GF-D8 (cell line): Measurements from ENCODE around the gene LRRC55.

Experiments used
- DNase-seq: peaks from one replicate; lab custom pipeline; 2025; lab: John Stamatoyannopoulos, UW

LRRC55 gene

GRCh38 chr11:57203359-57203758 is 21.6 kb downstream of the LRRC55 start:
- DNase-seq = no peak

DNA sequence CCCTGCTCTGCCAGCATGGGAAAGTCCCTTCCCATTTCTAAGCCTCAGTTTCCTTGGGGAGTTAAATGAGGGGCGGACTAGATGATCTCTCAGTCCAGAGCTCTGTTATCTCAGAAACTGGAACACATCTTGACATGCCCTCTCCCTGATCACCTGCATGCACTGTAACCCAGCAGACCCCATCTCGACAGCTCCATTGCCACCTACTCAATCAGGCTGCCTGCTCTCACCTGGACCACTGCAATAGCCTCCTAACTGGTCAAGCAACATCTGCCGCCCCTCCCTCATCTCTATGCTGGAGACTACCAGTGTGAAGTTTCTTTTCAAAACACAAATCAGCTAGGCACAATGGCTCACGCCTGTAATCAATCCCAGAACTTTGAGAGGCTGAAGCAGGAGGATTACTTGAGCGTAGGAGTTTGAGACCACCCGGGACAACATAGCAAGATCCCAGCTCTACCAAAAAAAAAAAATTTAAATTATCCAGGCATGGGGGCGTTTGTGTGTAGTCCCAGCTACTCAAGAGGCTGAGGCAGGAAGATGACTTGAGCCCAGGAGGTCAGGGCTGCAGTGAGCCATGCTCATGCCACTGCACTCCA is 22.2 kb downstream of the LRRC55 start:
- no peak for DNase-seq

DNA sequence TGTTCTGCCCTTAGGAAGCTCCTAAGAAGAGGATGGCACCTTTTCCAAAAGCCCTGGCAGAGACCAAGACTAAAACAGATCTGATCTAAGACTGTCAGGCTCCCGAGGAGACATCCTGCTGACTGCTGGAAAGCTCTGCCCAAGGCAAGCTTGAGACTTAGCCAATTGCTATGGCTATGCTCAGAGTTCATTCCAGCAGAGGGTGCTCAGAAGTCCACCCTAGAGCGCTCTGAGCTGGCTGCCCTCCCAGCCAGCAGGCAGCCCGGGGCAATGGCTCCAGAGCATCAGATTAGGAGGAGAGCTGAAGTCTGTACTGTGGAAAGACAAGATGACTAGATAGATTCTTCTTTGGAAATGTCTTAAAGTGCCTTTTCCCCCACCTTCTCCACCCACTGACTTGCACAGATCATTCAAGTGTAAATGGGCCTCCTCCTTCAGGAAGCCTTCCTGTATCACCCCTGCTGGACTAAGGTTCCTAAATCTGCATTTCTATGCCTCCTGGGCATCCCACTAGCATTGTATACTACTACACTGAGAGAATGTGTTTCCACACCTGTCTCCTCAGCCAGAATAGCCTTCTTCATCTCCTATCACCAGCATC is 23.4 kb downstream of the LRRC55 start:
- DNase-seq = no peak

DNA sequence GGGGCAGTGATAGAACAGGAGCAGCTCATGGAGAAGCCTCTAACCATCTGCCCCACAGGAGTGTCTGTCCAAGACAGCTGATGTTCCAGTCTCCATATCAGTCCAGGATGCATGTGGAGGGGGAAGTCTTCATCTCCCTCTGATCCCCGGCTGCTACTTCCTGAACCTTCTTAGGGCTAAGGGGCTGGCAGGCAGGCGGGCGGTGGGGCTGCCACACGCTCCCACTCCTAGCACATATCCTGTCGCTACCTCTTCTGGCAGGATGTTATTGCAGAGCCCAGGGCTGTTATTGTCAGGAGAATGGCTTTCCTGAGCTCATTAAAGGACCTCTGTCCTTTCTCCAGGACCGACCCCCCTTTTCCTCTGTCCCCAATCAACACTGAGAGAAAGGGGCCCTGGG is 25.4 kb downstream of the LRRC55 start:
- no peak for DNase-seq

GRCh38 chr11:57210781-57211180 is 29.0 kb downstream of the LRRC55 start:
- DNase-seq = no peak

GRCh38 chr11:57213342-57214097 is 31.8 kb downstream of the LRRC55 start:
- DNase-seq = no peak

DNA sequence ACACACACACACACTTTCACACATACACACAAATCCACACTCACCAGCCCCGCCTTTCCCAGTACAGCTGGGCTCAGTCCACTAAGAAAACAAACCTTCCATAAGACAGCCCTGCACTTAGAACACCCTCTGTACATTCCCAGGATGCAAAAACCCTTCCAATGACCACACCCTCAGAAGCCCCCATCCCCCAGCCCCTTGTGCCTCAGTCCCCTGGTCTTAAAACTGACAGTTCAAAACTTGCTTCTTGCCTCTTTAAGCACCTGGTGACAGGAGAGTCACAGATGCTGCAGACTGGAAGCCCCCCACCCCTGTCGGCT is 32.3 kb downstream of the LRRC55 start:
- no peak for DNase-seq

GRCh38 chr11:57214494-57214893 is 32.7 kb downstream of the LRRC55 start:
- no peak for DNase-seq

DNA sequence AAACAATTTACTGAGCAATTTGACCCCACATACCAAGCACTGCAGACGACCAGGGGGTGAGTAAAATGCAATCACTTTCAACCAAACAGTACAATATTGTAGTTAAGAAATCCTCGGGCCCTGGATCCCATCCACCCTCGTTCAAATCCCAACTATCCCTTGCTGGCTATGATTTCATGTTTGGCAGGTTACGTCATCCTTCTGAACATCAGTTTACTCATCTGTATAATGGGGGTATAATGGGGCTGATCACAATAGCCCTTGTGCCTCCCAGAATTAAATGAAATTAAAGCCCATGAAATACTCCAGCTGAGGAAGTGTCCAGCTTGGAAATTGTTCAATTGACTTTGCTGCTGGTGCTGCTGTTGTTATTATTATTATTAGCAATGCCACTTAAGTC is 34.7 kb downstream of the LRRC55 start:
- no peak for DNase-seq

DNA sequence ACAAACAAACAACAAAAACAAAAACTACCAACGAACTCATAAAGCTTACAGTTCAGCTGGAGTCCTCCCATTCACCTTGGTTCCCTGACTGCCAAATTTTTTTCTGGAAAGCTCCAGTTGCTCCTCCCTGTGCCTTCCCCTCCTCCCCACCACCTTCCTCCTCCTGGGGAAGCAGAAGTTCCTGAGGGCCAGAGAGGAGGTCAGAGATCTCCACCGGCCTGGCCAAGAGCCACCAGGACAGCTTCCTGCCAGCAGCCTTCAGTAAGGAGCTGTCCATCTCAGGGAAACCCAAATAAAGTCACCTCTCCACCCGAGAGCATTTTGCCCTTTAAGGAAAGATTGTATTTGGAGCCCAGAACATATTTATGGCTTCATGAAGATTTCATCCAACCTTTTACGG is 35.3 kb downstream of the LRRC55 start:
- DNase-seq = no peak

GRCh38 chr11:57219021-57219627 is 37.4 kb downstream of the LRRC55 start:
- DNase-seq = peak; percentile 13

DNA sequence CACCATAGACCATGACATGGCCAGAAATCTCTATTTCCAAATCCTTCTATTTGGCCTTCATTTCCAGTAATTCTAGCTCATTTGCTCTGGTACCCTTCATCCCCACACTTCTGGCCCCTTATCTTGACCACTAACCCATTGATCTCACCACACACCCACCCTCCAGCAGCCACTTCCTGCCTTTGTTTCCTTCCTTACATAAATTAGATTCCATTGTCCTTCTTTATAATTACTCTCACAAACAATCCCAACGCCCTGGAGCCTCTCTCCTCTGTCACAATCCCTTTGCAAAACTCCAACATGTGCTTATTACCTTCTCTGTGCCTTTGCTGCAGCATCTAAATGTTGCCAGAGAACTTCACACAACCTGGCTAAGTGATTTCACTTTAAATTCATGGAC is 40.5 kb downstream of the LRRC55 start:
- DNase-seq = no peak

DNA sequence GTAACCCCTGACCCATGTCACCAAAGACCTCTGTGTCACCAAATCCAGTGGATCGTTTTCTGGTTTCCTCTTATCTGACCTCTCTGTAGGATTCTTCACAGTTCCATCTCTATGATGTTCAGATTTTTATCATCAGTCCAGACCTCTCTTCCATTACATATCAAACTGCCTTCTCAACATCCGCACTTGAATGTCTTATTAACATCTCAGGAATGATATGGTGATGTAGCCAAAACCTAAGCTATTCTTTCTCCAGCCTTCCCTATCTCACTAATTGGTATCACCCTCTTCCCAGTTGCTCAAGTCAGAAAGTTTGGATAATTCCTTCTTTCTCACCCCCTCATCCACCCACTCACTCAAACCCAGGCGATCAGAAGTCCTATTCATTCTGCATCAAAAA is 41.8 kb downstream of the LRRC55 start:
- no peak for DNase-seq

DNA sequence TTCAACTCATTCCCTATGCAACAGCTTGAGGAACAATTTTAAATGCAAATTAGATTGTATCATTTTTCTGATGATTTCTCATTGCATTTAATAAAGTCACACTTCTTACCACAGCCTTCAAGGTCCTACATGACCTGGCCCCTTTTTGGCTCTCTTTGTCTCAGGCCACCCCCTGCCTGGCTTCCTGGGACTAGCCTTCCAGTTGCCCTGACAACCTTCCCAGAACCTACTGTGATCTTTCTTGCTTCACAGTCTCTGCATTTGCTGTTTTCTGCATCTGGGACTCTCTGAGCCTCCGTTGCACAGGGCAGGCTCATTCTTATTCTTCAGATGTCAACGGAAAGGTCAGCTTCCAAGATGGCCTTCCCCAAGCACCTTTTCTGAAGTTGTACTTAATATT is 42.4 kb downstream of the LRRC55 start:
- DNase-seq = no peak

DNA sequence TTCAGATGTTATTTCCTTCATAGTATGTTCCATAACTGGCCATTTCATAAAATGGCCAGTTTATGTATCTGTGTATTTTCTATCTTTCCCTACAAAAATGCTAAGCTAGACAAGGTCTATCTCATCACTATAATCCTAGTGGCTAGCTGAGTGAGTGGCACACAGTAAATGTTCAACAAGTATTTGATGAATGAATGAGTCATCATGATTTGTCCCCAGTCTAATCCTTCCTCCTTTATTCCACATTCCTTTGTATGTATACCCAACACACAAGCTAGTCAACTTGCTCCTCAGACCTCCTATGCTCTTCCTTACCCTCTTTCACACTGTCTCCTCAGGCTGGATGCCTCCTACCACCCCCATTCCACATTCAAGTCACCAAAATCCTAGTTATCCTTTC is 42.8 kb downstream of the LRRC55 start:
- DNase-seq = no peak

DNA sequence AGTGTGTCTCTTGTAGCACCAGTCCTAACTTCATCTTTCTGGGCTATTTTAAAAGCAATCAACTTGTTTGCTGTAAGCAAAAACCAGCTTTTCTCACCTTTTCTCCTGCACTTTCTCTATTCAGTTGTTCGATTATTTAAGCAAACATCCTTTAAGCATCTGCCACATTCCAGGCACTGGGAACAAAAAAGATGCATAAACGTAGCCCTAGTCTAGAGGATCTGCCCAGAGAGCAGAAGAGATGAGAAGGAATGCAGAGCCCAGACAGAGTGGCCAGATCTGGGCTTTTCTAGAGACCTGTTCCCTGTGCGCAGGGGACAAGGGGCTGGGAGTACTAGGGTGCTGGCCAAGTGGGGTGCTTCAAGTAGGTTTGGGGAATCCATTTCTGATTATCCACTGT is 46.8 kb downstream of the LRRC55 start:
- no peak for DNase-seq

GRCh38 chr11:57230316-57230715 is 48.6 kb downstream of the LRRC55 start:
- no peak for DNase-seq

- DNase-seq = no peak
Measured at GRCh38 chr11:57230791-57231538, 49.2 kb downstream of the LRRC55 start.

DNA sequence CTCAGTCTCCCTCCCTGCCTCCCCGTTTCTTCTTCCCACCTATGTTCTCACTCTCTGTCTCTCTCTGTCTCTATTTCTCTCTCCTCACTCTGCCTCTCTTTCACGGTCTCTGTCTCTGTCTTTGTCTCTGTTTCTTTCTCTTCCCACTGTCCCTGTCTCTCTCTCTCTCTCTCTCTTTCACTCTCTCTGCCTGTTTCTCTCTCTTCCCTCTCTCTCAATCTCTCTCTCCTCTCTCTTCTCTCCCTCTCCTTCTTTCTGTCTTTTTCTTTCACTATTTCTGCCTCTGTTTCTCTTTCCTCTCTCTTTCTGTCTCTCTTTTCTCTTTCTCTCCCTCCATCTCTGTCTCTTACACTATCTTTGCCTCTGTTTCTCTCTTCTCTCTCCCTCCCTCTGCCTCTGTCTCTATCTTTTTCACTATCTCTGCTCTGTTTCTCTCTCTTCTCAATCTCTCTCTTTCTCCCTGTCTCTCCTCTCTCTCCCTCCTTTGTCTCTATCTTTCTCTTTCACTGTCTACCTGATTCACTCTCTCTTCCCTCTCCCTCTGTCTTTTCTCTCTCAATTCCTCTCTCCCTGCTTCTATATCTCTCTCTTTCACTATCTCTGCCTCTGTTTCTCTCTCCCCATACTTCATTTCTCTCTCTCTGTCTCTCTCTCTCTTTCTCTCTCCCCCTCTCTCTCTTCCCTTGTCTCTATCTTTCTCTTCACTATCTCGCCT is 49.9 kb downstream of the LRRC55 start:
- no peak for DNase-seq

GRCh38 chr11:57233702-57234101 is 51.9 kb downstream of the LRRC55 start:
- no peak for DNase-seq

DNA sequence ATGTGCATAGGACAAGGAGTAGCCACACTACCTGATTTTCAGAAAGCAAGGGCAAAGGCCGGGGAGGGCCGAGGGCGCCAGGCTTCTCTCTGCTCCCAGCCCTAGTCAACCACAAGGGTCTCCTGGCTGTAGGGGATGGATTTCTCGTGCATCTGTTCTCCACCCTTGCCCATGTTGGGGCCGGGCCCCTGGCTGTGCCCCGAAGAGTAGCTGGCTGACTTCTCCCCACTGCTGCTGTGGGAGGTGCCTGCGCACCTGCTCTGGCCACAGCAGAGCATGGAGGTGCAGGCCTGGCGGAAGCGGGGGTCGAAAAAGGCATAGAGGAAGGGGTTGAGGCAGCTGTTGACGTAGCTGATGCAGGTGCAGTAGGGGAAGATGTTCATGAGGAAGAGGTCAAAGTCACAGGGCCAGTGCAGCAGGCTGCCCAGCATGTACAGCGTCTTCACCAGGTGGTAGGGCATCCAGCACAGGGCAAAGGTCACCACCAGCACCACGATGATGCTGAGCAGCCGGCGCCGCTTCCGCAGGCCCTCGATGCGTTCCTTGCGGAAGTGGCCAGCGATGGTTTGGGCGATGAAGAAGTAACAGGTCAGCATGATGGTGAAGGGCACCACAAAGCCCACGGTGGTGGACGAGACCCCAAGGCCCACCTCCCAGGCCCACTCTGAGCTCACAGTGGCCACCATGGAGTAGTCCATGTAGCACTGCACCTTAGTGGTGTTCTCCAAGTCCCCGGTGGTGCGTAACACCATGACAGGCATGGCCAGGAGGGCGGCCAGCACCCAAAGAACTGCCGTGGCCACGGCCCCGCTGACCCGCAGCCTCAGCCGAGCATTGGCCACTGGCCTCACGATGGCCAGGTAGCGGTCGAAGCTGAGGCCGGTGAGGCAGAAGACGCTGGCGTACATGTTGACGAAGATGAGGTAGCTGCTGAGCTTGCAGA is 54.3 kb downstream of the LRRC55 start:
- no peak for DNase-seq
